HG03439 (cell line): ENCODE measurements around the gene FAT2.
"Not testable (repeated sequence)": the region's sequence is repeated elsewhere in the genome, so short reads cannot be mapped to it uniquely, and the experiment has no call there.

ENCODE experiments used
- ATAC-seq: cut with Tn5 transposase; IDR thresholded peaks from one replicate; pipeline ENCODE4 v1.9.1; 2021; ENCODE audit warnings: mild to moderate bottlenecking, moderate library complexity; ENCODE audit not compliant: unreplicated experiment

Gene FAT2

GRCh38 chr5:151612689-151613427, 21.7 kb upstream of the FAT2 start:
- ATAC-seq, result peak; percentile 75

GRCh38 chr5:151611127-151611775, 20.1 kb upstream of the FAT2 start:
- ATAC-seq, result no peak

GRCh38 chr5:151608522-151608921, 17.4 kb upstream of the FAT2 start:
- ATAC-seq, result no peak

GRCh38 chr5:151607304-151607703, 16.2 kb upstream of the FAT2 start:
- ATAC-seq, result no peak

GRCh38 chr5:151605559-151605958, 14.4 kb upstream of the FAT2 start:
- ATAC-seq, result no peak

- no peak for ATAC-seq
These were observed 11.7 kb upstream of the FAT2 start for GRCh38 chr5:151602806-151603205.

- ATAC-seq, result no peak
These were observed 10.3 kb upstream of the FAT2 start for GRCh38 chr5:151601391-151601790.

- no peak for ATAC-seq
These were observed 9.0 kb upstream of the FAT2 start for GRCh38 chr5:151600069-151600665.

- peak; percentile 61 for ATAC-seq
These were observed 7.9 kb upstream of the FAT2 start for GRCh38 chr5:151598984-151599383.

GRCh38 chr5:151598549-151598948, 7.4 kb upstream of the FAT2 start:
- no peak for ATAC-seq

GRCh38 chr5:151597749-151598148, 6.6 kb upstream of the FAT2 start:
- ATAC-seq, result no peak

- ATAC-seq, result no peak
These were observed 5.9 kb upstream of the FAT2 start for GRCh38 chr5:151596828-151597539.

- no peak for ATAC-seq
These were observed 4.3 kb upstream of the FAT2 start for GRCh38 chr5:151595411-151595826.

GRCh38 chr5:151592855-151593408, 1.8 kb upstream of the FAT2 start:
- ATAC-seq, result peak; percentile 68

GRCh38 chr5:151589878-151590570, 1.1 kb downstream of the FAT2 start:
- no peak for ATAC-seq

- no peak for ATAC-seq
These were observed 3.2 kb downstream of the FAT2 start for GRCh38 chr5:151587796-151588555.

- no peak for ATAC-seq
These were observed 5.2 kb downstream of the FAT2 start for GRCh38 chr5:151585970-151586369.

- not testable (repeated sequence) for ATAC-seq
These were observed 5.8 kb downstream of the FAT2 start for GRCh38 chr5:151585344-151585743.

- ATAC-seq, result no peak
These were observed 6.8 kb downstream of the FAT2 start for GRCh38 chr5:151584057-151584937.
